Right ventricle myocardium inferior (tissue), 1 donor: ENCODE measurements around the gene LEUTX. TPM values are rescaled to one million over a fixed set of nuclear protein-coding genes. Genes with fewer than 3 reads are reported as not detected.
"Not testable (repeated sequence)": the region's sequence is repeated elsewhere in the genome, so short reads cannot be mapped to it uniquely, and the experiment has no call there.

Source experiments
- ATAC-seq: fragments of 200-7000 bp; cut with Tn5 transposase; one replicate; pipeline ENCODE4 v1.9.1; 2020; ENCODE audit warnings: mild to moderate bottlenecking, moderate library complexity
- DNase-seq: peaks from one replicate; pipeline ENCODE4 v3.0.0; 2021; ENCODE audit errors: missing footprints
- intact Hi-C: fragments of 100-400 bp; cut with DNase I; formaldehyde crosslinking; loops from one replicate; pipeline ENCODE4 v1.11.0; 2022
- total RNA-seq: library from RNA; stranded (reverse); fragmentation: NEBNext Ultra II Directional; extraction: Animal tissue kit (Norgen Biotek cat#: 25700); gene quantifications from one replicate; pipeline ENCODE4 v1.2.1, GENCODE V29; 2021
- donor health status: DM: no; HTN: yes; CAD: no; lungs with severe emphysema.

Gene LEUTX
- total RNA-seq, 1 donor from 2014 or later: not detected

GRCh38 chr19:39765091-39766076 lies 13.3 kb upstream of the LEUTX start:
- intact Hi-C loops: loop anchor here (5.0 kb wide), 1 partner anchor 213 kb away; no protein-coding TSS in a partner anchor
- no peak for DNase-seq
- ATAC-seq: no peak

GRCh38 chr19:39768334-39768733 lies 10.3 kb upstream of the LEUTX start:
- ATAC-seq: no peak
- DNase-seq: no peak
- intact Hi-C loops: loop anchor here (5.0 kb wide), 1 partner anchor 216 kb away; no protein-coding TSS in a partner anchor

- intact Hi-C loops: loop anchor here (5.0 kb wide), 1 partner anchor 216 kb away; no protein-coding TSS in a partner anchor
- ATAC-seq (no peak), DNase-seq (no peak)
Measured at GRCh38 chr19:39768786-39769185, 9.9 kb upstream of the LEUTX start.

GRCh38 chr19:39780894-39781293 lies 2.2 kb downstream of the LEUTX start:
- ATAC-seq: no peak
- intact Hi-C loops: no loop called here
- no peak for DNase-seq

- no peak for DNase-seq
- intact Hi-C loops: no loop called here
- ATAC-seq: no peak
Measured at GRCh38 chr19:39788244-39788643, 9.6 kb downstream of the LEUTX start.

- peak; percentile 89 for DNase-seq
- intact Hi-C loops: loop anchor here (1.0 kb wide), 2 partner anchors 49 to 177 kb away; no protein-coding TSS in a partner anchor
Measured at GRCh38 chr19:39792999-39793546, 14.4 kb downstream of the LEUTX start.

GRCh38 chr19:39795001-39795400 lies 16.3 kb downstream of the LEUTX start:
- DNase-seq (no peak), ATAC-seq (no peak)
- intact Hi-C loops: no loop called here

More at GRCh38 chr19:39792999-39793546, 14.4 kb downstream of the LEUTX start:
- peak; percentile 96 for ATAC-seq

GRCh38 chr19:39796000-39796498 lies 17.4 kb downstream of the LEUTX start:
- ATAC-seq: no peak
- intact Hi-C loops: no loop called here
- no peak for DNase-seq

GRCh38 chr19:39797083-39797482 lies 18.4 kb downstream of the LEUTX start:
- no peak for ATAC-seq
- intact Hi-C loops: no loop called here
- DNase-seq: no peak

GRCh38 chr19:39802958-39803357 lies 24.3 kb downstream of the LEUTX start:
- intact Hi-C loops: no loop called here
- DNase-seq (no peak), ATAC-seq (no peak)

GRCh38 chr19:39805104-39805503 lies 26.4 kb downstream of the LEUTX start:
- DNase-seq (no peak), ATAC-seq (no peak)
- intact Hi-C loops: no loop called here

- ATAC-seq (no peak), DNase-seq (no peak)
- intact Hi-C loops: no loop called here
Measured at GRCh38 chr19:39807846-39808364, 29.3 kb downstream of the LEUTX start.

GRCh38 chr19:39808688-39809087 lies 30.0 kb downstream of the LEUTX start:
- intact Hi-C loops, ATAC-seq, DNase-seq: not testable (repeated sequence)

GRCh38 chr19:39809368-39809767 lies 30.7 kb downstream of the LEUTX start:
- DNase-seq (no peak), ATAC-seq (no peak)
- intact Hi-C loops: no loop called here

GRCh38 chr19:39810424-39810823 lies 31.8 kb downstream of the LEUTX start:
- intact Hi-C loops: no loop called here
- no peak for ATAC-seq
- no peak for DNase-seq

GRCh38 chr19:39811064-39811463 lies 32.4 kb downstream of the LEUTX start:
- DNase-seq: no peak
- ATAC-seq: no peak
- intact Hi-C loops: no loop called here

GRCh38 chr19:39813264-39813993 lies 34.8 kb downstream of the LEUTX start:
- intact Hi-C loops: no loop called here
- DNase-seq (no peak), ATAC-seq (no peak)

- ATAC-seq, DNase-seq, intact Hi-C loops: not testable (repeated sequence)
Measured at GRCh38 chr19:39814111-39814510, 35.5 kb downstream of the LEUTX start.

- intact Hi-C loops: no loop called here
- DNase-seq: no peak
- no peak for ATAC-seq
Measured at GRCh38 chr19:39814595-39814994, 35.9 kb downstream of the LEUTX start.
